ENCODE measurements around the gene ZNF699.
A peak's percentile ranks its signal among the peaks of the same experiment; 100 is the strongest.
"Not testable (repeated sequence)": the region's sequence is repeated elsewhere in the genome, so short reads cannot be mapped to it uniquely, and the experiment has no call there.

Gene ZNF699

DNA sequence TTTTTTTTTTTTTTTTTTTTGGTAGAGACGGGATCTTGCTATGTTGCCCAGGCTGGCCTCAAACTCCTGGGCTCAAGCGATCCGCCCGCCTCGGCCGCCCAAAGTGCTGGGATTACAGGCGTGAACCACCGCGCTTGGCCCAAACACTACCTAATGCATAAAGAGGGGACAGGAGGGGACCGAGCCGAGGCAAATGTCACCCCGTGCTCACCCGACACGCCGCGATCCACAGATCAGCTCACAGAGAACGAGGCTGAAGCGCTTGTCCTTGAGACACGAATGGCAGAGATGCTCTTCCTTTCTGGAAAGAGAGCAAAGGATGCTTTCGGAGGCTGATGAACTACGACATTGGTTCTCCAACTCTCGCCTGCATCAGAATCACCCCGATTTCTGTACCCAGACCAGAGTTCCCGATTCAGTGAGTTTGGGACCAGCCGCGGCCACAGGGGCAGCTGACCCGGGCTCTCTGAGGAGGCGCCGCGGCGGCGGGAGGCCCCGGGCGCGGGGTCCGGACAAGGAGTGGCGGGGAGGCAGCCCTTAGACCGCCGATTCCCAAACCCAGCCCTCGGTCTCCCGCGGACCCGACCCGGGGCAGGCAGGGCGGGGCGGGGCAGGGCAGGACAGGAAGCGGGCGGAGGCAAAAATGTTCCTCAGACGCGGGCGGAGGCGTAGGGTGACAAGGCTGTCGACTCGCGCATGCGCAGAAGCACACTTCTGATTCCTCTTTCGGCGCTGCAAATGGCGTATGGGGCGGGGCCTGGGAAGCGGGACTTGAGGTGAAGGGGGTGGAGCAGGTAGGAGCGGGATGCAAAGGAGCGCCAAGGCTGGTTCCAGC, at the start of gene ZNF699:
Gene ZNF699 (minus strand): TSS at position 700 of the 835 bp plus-strand sequence. CDS start 4,719 bp downstream, outside the sequence.
- DNase-seq = peak; percentile 99

- no peak for DNase-seq
Measured at GRCh38 chr19:9354651-9355050, 45.0 kb upstream of the ZNF699 start.

- no peak for DNase-seq
Measured at GRCh38 chr19:9353011-9353410, 43.4 kb upstream of the ZNF699 start.

GRCh38 chr19:9352505-9352904, 42.9 kb upstream of the ZNF699 start:
- no peak for DNase-seq

DNA sequence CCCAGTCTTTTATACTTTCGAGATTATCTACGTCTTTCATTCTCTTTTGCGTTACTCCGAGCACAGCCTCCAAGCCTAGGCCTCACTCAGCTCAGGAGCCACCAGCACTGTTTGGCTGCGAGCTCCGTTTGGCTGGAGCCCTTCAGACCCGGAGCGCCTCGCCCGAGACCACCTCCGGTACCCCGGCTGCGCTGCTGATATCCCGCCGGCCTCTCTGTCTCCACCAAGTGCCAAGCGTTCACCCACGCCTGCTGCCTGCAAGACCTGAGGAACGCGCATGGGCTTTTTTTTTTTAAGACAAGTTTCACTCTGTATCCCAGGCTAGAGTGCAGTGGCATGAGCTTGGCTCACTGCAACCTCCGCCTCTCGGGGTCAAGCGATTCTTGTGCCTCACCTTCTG, 39.0 kb upstream of the ZNF699 start:
- no peak for DNase-seq

- no peak for DNase-seq
Measured at GRCh38 chr19:9348253-9348652, 38.6 kb upstream of the ZNF699 start.

DNA sequence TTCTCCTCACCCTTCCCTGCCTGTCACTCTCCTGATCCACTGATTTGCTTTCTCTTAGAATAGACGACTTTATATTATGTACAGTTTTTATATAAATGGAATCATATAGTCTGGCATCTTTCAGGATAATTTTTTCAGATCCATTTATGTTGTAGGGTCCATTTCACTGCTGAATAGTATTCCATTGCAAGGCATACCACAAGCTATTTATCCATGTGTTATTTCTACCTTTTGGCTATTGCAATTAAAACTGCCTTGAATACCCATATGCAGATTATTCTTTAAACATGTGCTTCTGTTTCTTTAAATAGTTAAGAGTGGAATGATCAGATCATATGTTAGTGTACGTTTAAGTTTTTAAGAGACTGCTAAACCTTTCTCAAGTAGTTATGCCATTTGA, 35.4 kb upstream of the ZNF699 start:
- DNase-seq = no peak

DNA sequence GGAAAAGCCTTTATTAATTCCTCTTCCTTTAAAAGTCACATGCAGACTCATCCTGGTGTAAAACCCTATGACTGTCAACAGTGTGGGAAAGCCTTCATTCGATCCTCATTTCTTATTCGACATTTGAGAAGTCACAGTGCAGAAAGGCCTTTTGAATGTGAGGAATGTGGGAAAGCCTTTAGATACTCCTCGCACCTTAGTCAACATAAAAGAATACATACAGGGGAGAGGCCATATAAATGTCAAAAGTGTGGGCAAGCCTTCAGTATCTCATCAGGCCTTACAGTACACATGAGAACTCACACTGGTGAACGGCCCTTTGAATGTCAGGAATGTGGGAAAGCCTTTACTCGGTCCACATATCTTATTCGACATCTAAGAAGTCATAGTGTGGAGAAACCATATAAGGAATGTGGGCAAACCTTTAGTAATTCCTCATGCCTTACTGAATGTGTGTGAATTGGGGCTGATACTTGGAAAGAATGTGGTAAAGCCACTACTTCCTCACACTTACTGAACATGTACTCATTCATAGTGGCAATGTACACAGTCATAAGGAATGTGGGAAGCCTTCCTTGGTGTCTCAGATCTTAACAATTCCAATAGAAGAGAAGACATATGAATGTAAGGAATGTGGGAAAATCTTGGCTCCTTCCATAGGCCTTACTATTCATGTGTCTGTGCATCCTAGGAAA, 33.1 kb upstream of the ZNF699 start:
- no peak for DNase-seq

- no peak for DNase-seq
Measured at GRCh38 chr19:9329999-9330398, 20.4 kb upstream of the ZNF699 start.

DNA sequence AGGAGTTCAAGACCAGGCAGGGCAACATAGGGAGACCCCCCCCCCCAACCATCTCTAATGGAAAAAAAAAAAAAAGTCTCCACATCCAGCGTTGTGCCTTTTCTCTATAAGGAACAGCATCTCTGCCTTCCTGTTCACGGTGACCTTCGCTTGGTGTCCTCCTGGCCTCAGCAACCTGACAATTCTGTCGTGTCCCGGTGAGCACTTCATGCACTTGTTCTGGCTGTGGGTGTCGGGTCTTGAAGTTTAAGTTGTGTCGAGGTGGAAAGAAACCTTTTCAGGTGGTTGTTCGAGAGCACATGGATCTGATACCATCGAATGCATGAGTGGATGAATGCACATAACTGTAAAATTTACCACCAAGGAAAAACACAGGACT, 14.9 kb upstream of the ZNF699 start:
- peak; percentile 10 for DNase-seq

DNA sequence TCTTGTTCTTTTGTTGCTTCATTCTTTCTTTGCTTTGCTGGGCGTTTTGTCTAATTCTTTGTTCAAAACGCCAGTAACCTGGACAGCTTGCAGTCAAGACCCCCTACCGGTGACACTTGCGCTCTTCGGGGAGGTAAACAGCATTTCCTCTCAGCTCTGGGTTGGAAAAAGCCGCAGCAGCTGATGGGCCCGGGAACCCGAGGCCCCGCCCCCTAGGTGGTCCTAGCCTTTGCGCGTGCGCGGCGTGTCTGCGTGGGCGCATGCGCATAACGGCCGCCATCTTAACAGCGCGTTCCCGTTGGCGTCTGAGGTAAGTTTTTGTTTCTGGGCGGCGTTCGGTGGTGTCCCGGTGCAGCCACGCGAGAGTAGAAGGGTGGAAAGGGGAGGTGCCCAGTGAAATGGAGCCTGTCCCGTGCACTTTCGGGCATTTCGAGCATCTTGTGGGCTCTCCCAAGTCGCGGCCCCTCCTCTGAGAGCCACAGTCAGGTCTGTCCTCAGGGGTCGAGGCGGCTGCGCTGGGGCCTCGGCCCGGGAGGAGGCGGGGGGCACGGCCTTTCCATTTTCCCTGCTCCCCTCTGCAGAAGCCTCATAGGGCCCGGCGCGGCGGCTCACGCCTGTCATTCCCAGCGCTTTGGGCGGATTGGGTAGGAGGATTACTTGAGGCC, 14.4 kb upstream of the ZNF699 start, which contains the start of gene ZNF559:
Gene ZNF559 (plus strand): TSS at position 261 of the 665 bp plus-strand sequence. CDS start 14,371 bp downstream, outside the sequence.
- peak; percentile 96 for DNase-seq

DNA sequence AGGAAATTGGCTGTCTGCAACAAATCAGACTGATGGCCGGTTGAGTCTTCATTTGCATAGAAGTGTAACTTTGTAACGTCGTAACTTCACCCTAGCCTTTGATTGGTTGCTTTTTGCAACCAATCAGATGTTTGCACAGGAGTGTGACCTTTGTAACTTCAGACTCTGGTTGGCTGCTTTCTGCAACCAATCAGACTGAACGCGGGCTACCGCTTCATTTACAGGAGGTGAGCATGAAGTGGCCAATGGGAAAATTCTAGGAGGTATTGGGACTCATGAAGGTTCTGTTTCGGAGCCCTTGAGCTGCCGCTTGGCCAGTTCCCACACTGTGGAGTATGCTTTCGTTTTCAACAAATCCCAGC, 13.9 kb upstream of the ZNF699 start:
- DNase-seq = peak; percentile 70

DNA sequence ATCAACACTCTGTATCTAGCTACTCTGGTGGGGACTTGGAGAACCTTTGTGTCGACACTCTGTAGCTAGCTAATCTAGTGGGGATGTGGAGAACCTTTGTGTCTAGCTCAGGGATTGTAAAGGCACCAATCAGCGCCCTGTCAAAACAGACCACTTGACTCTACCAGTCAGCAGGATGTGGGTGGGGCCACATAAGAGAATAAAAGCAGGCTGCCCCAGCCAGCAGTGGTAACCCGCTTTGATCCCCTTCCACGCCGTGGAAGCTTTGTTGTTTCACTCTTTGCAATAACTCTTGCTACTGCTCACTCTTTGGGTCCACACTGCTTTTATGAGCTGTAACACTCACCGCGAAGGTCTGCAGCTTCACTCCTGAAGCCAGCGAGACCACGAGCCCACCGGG, 12.6 kb upstream of the ZNF699 start:
- not testable (repeated sequence) for DNase-seq

DNA sequence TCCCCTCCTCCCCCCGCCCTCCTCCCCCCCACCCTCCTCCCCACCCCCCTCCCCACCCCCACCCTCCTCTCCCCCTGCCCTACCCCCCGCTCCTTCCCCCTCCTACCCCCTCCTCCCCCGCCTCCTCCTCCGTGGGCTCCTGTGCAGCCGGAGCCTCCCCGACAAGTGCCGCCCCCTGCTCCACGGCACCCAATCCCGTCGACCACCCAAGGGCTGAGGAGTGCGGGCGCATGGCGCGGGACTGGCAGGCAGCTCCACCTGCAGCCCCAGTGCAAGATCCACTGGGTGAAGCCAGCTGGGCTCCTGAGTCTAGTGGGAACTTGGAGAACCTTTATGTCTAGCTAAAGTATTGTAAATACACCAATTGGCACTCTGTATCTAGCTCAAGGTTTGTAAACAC, 12.1 kb upstream of the ZNF699 start:
- DNase-seq = not testable (repeated sequence)

GRCh38 chr19:9321338-9321737, 11.7 kb upstream of the ZNF699 start:
- DNase-seq = no peak

GRCh38 chr19:9313756-9314155, 4.1 kb upstream of the ZNF699 start:
- no peak for DNase-seq

- DNase-seq = peak; percentile 95
Measured at GRCh38 chr19:9309974-9310446, 372 bp upstream of the ZNF699 start.

DNA sequence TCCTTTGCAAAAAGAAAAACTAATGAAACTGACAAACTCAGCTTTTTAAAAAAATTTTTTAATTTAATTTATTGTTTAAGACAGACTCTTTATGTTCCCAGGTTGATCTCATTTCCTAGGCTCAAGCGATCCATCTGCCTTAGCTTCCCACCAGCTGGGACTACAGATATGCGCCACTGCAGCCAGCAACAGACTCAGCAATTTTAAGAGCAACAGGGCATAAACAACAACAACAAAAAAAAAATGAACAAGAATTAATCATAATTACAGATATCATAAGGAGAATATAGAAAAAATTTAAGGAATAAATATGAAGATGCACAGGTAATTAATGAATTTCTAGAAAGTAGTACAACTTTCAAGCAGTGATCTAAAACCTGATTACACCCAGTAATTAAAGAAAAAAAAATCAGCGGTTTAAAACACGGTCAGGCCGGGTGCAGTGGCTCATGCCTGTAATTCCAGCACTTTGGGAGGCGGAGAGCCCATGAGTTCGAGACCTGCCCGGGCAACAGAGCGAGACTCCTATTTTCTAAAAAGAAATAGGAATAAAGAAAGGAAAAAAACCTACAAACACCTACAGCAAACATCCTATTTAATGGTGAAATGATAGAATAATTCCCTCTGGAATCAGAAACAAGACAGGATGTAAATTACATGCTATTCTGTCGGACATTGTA, 1.4 kb downstream of the ZNF699 start:
- DNase-seq = no peak

DNA sequence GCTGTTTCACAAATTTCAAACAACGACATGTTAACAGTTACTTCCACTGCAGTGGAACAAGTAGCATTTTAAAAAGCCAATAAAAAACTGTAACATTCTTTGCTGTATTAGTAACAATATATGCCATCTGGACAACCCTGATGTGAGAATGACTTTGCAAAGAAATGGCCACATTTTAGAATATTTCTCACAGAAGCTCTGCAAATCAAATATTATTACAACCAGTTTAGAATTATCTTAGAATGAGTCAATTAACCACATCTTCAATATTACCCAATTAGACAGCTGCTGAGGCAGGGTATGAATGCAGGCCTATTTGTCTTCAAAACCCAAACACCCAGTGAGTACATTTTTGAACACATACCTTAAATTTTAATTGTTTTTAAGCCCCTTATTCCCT, 3.2 kb downstream of the ZNF699 start:
- no peak for DNase-seq

GRCh38 chr19:9296336-9296735, 13.3 kb downstream of the ZNF699 start:
- no peak for DNase-seq

DNA sequence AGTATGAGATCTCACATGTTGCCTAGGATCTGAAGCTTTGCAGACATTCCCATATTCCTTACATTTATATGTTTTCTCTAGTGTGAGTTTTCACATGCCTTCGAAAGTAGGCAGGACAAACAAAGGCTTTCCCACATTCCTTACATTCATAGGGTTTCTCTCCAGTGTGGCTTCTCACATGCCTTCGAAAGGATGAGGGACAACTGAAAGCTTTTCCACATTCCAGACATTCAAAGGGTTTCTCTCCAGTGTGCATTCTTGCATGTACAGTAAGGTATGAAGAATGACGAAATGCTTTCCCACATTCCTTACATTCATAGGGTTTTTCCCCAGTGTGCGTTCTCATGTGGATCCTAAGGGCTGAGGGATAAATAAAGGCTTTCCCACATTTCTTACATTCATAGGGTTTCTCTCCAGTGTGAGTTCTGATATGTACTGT, 14.2 kb downstream of the ZNF699 start:
- no peak for DNase-seq

- DNase-seq = no peak
Measured at GRCh38 chr19:9289231-9289884, 20.3 kb downstream of the ZNF699 start.

All from hematopoietic multipotent progenitor cell treated with erythropoietin and hydrocortisone succinate and interleukin-3 and kit ligand, for 6 days (in vitro differentiated cells).